Gastrocnemius medialis (tissue), 4 donors: ENCODE measurements around the gene UNC5A. TPM values are rescaled to one million over a fixed set of nuclear protein-coding genes. Genes with fewer than 3 reads are reported as not detected.

ENCODE experiments used
- ATAC-seq, 2 donors: fragments of 150-250 bp; one replicate each; pipeline ENCODE4 v1.9.1; 2016
- DNase-seq, 2 donors: peaks; one replicate each; pipeline ENCODE4 v3.0.0-alpha.2; 2019
- H3K27ac ChIP-seq, 4 donors: fragments of 200-600 bp; sonication (generic); 1 replicate in 1 of 4; 2 replicates in 3 of 4; pipeline ENCODE4 v1.5.1; 2016 to 2018; ENCODE audit warnings: mild to moderate bottlenecking in 2 of 4, moderate library complexity in 1 of 4
- H3K27me3 ChIP-seq, 3 donors: fragments of 200-600 bp; sonication (generic) in 2 of 3; 1 replicate in 1 of 3; 2 replicates in 2 of 3; pipeline versions ENCODE4 v1.5.1 to v1.6.0; 2016 to 2019; ENCODE audit warnings: mild to moderate bottlenecking in 1 of 3, moderate library complexity in 1 of 3
- H3K36me3 ChIP-seq, 2 donors: fragments of 200-600 bp; sonication (generic) in 1 of 2; one replicate each; pipeline ENCODE4 v1.5.1; 2017 to 2018
- H3K4me1 ChIP-seq, 2 donors: fragments of 200-600 bp; sonication (generic) in 1 of 2; one replicate each; pipeline ENCODE4 v1.5.1; 2016 to 2017; ENCODE audit warnings: mild to moderate bottlenecking in 2 of 2
- H3K4me3 ChIP-seq, 4 donors: fragments of 200-600 bp; sonication (generic) in 3 of 4; 1 replicate in 1 of 4; 2 replicates in 3 of 4; pipeline ENCODE4 v1.5.1; 2016 to 2019; ENCODE audit warnings: mild to moderate bottlenecking in 2 of 4
- H3K9me3 ChIP-seq, 3 donors: fragments of 200-600 bp; sonication (generic) in 2 of 3; 1 replicate in 1 of 3; 2 replicates in 2 of 3; pipeline ENCODE4 v1.5.1; 2016 to 2019
- CTCF ChIP-seq, 5 experiments: fragments of 450-650 bp in 3 of 5; fragments of 200-600 bp in 2 of 5; sonication (generic) in 2 of 5; IDR thresholded peaks in 4 of 5; conservative IDR thresholded peaks in 1 of 5; 1 replicate in 4 of 5; 2 replicates in 1 of 5; pipeline ENCODE4 v1.5.1; 2016 to 2019; ENCODE audit warnings: antibody characterized with exemption in 5 of 5, mild to moderate bottlenecking in 3 of 5, moderate library complexity in 3 of 5
- POLR2A ChIP-seq, 2 donors: fragments of 450-650 bp; IDR thresholded peaks; one replicate each; pipeline ENCODE4 v1.6.1; 2017; ENCODE audit warnings: antibody characterized with exemption in 2 of 2, mild to moderate bottlenecking in 2 of 2, moderate library complexity in 2 of 2
- in situ Hi-C, 4 donors: fragments of 200-750 bp; cut with MboI; loops; one replicate each; pipeline versions ENCODE4 v1.15.0 to v1.8.0; 2017; ENCODE audit warnings: low sequenced_read_pairs in 4 of 4
- intact Hi-C: fragments of 100-400 bp; cut with DNase I; formaldehyde crosslinking; loops from one replicate; pipeline ENCODE4 v1.15.1; 2023; ENCODE audit warnings: low total_unique reads
- total RNA-seq, 4 donors: library from RNA; depleted of rRNA; stranded (reverse); fragments of >200 nt; gene quantifications; one replicate each; pipeline versions ENCODE4 v1.1.0 to v1.2.3, GENCODE V29; 2016

Gene UNC5A
- total RNA-seq, 4 donors from 2014 or later = 0.10 to 0.55 TPM; not detected in 2

GRCh38 chr5:176793736-176794135 is 16.6 kb upstream of the UNC5A start:
- Histone ChIP-seq H3K4me1 (no peaks in the 10 kb centered on the region), H3K4me3 (no peak overlapping the region), H3K27me3 (peaks cover 45 to 67% (median 53%) of the 10 kb centered on the region in 3 donors), H3K36me3 (no peaks in the 10 kb centered on the region), H3K27ac (no peak overlapping the region), H3K9me3 (no peaks in the 10 kb centered on the region)
- intact Hi-C loops = no loop called here
- DNase-seq (no peak), ATAC-seq (no peak)
- TF ChIP-seq POLR2A (IDR thresholded peaks at IDR 0.05) (no peak), CTCF (IDR thresholded peaks at IDR 0.05 in 4 of 5, conservative IDR thresholded peaks at IDR 0.05 in 1 of 5) (no peak)
- in situ Hi-C loops = no loop called here

GRCh38 chr5:176794509-176794908 is 15.8 kb upstream of the UNC5A start:
- H3K9me3 ChIP-seq = no peaks in the 10 kb centered on the region
- peaks cover 49 to 64% (median 49%) of the 10 kb centered on the region in 3 donors for H3K27me3 ChIP-seq
- DNase-seq (no peak), ATAC-seq (no peak)
- H3K27ac ChIP-seq = no peak overlapping the region
- no peak overlapping the region for H3K4me3 ChIP-seq
- H3K4me1 ChIP-seq = no peaks in the 10 kb centered on the region
- intact Hi-C loops = no loop called here
- no peaks in the 10 kb centered on the region for H3K36me3 ChIP-seq
- no peak for TF ChIP-seq POLR2A (IDR thresholded peaks at IDR 0.05)
- TF ChIP-seq CTCF (IDR thresholded peaks at IDR 0.05 in 4 of 5, conservative IDR thresholded peaks at IDR 0.05 in 1 of 5) = no peak
- in situ Hi-C loops = no loop called here

GRCh38 chr5:176796411-176796810 is 13.9 kb upstream of the UNC5A start:
- Histone ChIP-seq H3K9me3 (no peaks in the 10 kb centered on the region), H3K4me3 (no peak overlapping the region), H3K36me3 (no peaks in the 10 kb centered on the region), H3K27ac (no peak overlapping the region), H3K27me3 (peaks cover 49 to 52% (median 49%) of the 10 kb centered on the region in 3 donors), H3K4me1 (no peaks in the 10 kb centered on the region)
- ATAC-seq = no peak
- DNase-seq = no peak
- intact Hi-C loops (no loop called here), in situ Hi-C loops (no loop called here)
- TF ChIP-seq CTCF (IDR thresholded peaks at IDR 0.05 in 4 of 5, conservative IDR thresholded peaks at IDR 0.05 in 1 of 5) (no peak), POLR2A (IDR thresholded peaks at IDR 0.05) (no peak)

- Histone ChIP-seq H3K4me1 (no peaks in the 10 kb centered on the region), H3K4me3 (no peak overlapping the region), H3K27ac (no peak overlapping the region), H3K27me3 (peaks cover 45 to 52% (median 49%) of the 10 kb centered on the region in 3 donors), H3K36me3 (no peaks in the 10 kb centered on the region), H3K9me3 (no peaks in the 10 kb centered on the region)
- TF ChIP-seq POLR2A (IDR thresholded peaks at IDR 0.05) = no peak
- no peak for TF ChIP-seq CTCF (IDR thresholded peaks at IDR 0.05 in 4 of 5, conservative IDR thresholded peaks at IDR 0.05 in 1 of 5)
- in situ Hi-C loops (no loop called here), intact Hi-C loops (no loop called here)
- DNase-seq (no peak), ATAC-seq (no peak)
Measured at GRCh38 chr5:176796970-176797369, 13.4 kb upstream of the UNC5A start.

GRCh38 chr5:176797456-176798050 is 12.8 kb upstream of the UNC5A start:
- H3K9me3 ChIP-seq = no peaks in the 10 kb centered on the region
- DNase-seq (no peak), ATAC-seq (no peak)
- TF ChIP-seq CTCF (IDR thresholded peaks at IDR 0.05 in 4 of 5, conservative IDR thresholded peaks at IDR 0.05 in 1 of 5) (no peak), POLR2A (IDR thresholded peaks at IDR 0.05) (no peak)
- H3K4me1 ChIP-seq = no peaks in the 10 kb centered on the region
- H3K36me3 ChIP-seq = no peaks in the 10 kb centered on the region
- H3K27me3 ChIP-seq = peaks cover 44 to 49% (median 46%) of the 10 kb centered on the region in 3 donors
- H3K4me3 ChIP-seq = no peak overlapping the region
- H3K27ac ChIP-seq = no peak overlapping the region
- in situ Hi-C loops (no loop called here), intact Hi-C loops (no loop called here)
